C4-2B (cell line): ENCODE measurements around the gene FOSB.

Experiments
- ZFX ChIP-seq: fragments of 450-650 bp; IDR thresholded peaks from 2 replicates; pipeline ENCODE4 v1.6.1; 2017
- TF ChIP-seq, protein P1 (sequence below): fragments of 450-650 bp; conservative IDR thresholded peaks from 2 replicates; pipeline ENCODE4 v1.5.1; 2017; ENCODE audit warnings: mild to moderate bottlenecking

DNA sequence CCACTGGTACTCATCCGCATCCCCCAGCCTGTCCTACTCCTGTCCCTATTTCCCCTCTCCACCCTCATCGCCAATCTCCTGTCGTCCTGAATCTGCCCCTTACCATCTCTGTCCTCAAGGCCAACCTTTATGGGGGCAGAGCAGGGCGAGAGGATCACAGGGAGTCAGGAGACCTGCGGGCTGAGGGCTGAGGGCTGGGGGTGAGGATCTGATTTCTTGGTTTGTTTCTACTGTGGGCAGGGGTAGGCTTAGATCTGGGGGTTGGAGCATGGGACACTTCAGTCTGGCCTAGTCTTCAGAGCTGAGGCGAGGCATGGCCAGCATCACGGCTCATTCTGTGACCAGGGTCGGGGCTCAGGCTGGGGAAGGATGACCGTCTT, 27.5 kb upstream of the FOSB start:
- TF ChIP-seq, protein P1, sequence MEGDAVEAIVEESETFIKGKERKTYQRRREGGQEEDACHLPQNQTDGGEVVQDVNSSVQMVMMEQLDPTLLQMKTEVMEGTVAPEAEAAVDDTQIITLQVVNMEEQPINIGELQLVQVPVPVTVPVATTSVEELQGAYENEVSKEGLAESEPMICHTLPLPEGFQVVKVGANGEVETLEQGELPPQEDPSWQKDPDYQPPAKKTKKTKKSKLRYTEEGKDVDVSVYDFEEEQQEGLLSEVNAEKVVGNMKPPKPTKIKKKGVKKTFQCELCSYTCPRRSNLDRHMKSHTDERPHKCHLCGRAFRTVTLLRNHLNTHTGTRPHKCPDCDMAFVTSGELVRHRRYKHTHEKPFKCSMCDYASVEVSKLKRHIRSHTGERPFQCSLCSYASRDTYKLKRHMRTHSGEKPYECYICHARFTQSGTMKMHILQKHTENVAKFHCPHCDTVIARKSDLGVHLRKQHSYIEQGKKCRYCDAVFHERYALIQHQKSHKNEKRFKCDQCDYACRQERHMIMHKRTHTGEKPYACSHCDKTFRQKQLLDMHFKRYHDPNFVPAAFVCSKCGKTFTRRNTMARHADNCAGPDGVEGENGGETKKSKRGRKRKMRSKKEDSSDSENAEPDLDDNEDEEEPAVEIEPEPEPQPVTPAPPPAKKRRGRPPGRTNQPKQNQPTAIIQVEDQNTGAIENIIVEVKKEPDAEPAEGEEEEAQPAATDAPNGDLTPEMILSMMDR, result no peak
- TF ChIP-seq ZFX, result no peak
